GM19372 (cell line): ENCODE measurements around the gene GCLC.
A peak's percentile ranks its signal among the peaks of the same experiment; 100 is the strongest.
"Not testable (repeated sequence)": the region's sequence is repeated elsewhere in the genome, so short reads cannot be mapped to it uniquely, and the experiment has no call there.

ENCODE experiments used
- ATAC-seq: cut with Tn5 transposase; IDR thresholded peaks from one replicate; pipeline ENCODE4 v1.9.1; 2021; ENCODE audit warnings: mild to moderate bottlenecking, low read depth, moderate library complexity; ENCODE audit not compliant: unreplicated experiment

The GCLC gene

DNA sequence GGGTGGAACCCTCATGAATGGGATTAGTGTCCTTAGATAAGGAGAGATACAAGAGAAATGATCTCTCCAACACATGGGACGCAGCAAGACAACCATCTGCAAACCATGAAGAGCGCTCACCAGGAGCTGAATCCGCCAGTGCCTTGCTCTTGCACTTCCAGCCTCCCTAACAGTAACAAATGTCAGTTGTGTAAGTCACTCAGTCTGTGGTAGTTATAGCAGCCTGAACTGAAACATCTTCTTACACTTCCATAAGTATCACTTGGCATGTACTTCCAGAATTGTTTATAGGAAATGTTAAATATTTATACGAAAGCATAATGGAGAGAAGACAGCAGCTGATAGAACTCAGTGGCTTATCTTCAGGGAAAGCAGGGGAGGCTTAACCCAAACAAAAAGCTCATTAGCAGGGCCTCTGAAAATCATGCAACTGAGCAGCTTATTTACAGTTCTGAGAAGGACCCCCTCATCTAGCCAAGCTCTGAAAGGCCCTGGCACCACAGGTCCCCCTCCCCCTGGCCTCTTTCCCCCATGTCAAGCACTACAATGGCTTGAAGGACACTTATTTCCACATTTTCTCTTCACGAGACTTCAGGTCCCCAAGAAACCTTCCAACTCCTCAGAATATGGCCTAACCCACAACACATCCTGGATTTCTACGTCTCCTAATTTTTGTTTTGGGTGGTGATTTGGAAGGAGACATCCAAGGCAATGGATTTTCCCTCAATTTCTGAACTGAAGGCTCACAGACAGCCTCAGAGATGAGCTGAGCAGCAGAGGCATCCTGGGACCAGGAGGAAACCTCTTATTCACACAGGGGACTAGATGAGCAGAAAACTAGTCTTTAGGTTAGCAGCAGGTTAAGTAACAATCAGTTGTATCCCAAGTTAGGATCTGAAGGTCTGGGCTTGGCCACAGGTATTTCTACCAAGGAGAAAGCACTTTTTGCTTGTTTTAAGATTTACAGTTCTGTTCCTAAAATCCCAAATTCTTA lies 49.1 kb downstream of the GCLC start:
- no peak for ATAC-seq

DNA sequence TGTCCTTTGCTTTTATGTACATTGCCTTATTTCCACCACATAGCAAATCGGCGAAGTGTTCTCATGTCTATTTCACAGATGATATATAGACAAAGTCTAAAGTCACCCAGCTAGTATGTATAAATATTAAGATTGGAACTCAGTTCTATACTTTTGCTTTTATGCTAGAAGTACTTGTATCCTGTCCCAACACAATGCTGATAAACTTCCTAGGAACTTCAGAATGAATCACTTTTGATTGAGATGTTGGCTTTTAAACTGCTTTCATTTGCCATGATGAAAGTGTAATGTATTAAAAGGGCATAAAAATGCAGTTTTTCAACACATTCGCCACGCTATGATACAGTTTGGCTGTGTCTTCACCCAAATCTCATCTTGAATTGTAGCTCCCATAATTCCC lies 50.8 kb downstream of the GCLC start:
- ATAC-seq: no peak

DNA sequence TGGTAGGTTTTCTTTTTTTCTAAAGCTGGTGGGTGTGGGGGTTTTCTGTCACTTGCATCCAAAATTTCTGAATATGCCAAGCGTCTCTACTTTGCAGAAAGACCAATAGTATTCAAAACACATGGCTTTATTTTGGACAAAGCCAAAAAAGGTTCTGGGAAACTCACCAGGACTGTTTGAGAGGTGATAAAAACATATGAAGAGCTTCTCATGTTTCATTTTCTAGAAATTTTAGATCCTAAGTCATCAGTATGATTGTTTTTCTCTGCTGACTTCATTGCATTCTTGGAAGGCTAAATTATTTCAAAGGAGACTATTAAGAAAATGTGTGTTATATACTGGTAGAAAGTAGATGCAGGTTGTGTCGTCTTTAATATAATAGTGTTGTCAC lies 51.3 kb downstream of the GCLC start:
- ATAC-seq: no peak

DNA sequence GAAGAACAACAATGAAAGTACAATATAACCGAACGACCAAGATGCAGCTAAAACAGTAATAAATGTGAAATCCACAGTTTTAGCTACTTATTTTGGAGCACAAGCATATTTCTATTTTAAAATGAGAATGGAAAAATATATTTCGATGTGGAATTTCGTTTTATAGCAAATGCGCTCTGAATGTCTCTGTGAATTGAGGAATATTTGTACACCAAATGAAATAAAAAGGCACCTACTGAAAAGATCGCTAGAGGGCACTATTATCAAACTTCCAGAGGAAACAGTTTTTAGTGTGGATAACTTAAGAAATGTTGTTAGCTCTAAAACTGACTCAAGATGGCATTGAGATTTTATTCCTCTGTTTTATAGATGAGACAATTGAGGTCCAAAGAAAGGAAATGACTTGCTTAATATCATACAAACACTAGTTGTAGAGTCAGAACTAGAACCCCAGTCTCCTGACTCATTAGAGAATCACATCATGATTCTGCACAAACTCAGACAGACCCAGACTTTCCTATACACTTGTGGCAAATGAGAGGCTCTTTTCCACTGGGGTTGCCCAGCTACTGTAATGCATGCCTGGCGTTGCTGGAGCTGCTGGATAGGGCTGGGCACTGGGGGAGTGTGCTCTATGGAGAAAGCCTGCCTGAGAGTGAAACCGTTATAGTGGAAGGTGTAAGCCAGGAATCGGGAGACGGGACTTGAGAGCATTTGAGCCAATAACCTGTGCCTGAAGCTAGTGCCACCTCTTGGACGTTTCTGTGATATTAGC lies 51.9 kb downstream of the GCLC start:
- peak; percentile 57 for ATAC-seq

DNA sequence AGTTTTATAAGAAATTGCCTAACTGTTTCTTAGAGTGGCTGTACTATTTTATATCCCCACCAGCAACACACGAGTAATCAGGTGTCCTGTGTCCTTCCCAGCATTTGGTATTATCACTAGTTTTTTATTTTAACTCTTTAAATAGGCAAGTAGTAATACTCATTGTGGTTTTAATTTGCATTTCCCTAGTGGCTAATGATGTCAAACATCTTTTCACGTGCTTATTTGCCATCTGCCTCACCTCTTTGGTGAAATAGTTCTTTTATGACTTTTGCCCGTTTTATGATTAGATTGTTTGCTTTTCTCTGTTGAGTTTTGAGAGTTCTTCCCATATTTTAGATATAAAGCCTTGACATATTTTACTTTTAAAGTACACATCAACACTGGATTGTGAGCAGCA lies 57.8 kb downstream of the GCLC start:
- no peak for ATAC-seq

DNA sequence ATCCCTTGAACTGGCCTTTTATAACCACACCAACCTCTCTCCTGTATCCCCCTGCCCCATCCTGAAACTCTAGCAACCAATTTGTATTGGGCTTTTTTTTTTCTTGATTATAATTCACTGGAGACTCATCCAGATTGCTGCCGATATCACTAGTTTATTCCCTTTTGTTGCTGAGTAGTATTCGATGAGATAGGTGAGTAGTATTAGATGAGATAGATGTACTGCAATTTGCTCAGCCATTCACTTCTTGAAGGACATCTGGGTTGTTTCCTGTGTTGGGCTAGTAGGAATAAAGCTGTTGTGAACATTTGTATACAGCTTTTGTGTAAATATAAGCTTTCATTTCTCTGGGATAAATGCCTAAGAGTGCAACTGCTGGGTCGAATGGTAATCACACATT lies 58.2 kb downstream of the GCLC start:
- no peak for ATAC-seq

DNA sequence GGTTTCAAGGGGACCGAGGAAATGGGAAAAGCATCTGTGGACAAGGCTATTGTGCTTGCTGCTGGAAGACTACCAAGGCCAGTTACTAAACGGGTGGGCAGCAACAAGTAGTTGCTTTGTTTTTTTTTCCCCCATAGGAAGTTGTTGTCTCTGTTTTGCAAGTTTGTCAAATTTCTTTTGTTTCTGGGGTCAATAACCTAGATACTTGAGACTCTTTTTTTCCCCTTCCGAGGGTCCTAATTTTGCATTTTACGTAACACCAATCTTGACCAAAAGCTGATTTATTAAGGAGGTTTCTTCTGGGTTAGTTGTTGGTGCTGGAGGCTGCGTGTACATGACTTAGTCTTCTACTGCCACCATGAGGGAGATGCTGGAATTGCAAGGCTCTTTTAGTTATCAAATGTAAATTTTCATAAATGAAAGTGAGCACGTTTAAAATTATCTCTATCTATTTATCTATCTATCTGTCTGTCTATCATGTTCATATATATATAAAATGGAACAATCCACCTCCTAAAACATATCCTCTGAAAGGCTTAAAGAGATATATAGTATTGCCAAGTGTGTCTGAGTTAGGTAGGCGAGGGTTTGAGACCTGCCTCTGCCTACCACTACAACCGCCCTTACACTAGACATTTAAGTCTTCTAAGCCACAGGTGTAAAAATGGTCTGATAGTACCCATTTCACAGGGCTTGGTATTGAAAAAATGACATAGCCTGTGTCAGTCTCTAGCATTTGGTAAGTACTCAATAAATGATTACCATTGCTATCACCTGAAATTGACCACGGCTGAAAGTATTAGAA lies 60.2 kb downstream of the GCLC start:
- ATAC-seq: no peak

DNA sequence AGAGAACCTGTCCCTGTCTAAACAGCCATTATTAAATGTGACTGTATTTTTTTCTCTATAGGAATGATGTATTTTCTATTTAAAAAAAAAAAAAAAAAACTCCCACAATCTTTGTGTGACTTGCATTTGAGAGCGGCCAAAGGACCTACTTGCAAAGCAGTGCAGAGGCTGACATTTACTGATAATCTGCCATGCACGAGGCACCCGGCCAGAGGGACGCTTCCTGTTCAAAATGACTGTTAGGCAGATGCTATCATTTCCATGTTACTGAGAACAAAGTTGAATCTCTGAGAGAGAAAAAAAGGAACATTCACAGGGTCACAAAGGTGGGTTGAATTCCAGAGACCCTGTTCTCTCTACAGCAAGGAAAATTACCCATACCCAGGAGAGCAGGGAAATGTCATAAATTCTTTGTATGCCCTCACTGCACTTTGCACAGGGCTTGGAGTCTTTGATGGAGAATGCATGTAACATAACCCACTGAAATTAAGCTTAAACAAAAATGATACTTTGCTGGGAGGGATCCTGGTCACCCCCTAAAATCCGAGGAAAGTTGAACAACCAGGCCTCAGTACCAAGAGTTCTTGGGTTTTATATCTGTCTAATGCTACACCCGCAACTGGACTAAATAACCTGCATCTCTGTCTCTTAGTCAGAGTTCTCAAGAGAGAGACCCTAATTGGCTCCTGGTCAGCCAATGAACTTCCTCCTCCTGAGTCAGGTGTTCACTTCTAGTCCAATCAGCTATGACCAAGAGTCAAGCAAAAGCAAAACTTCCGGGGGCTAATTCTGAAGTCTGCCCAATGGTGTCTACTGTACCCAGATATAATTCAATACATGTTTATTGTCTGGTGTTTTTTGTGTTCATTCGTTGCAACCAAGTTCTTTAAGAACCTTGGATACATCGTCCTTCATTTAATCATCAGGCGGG lies 61.2 kb downstream of the GCLC start:
- ATAC-seq: no peak

DNA sequence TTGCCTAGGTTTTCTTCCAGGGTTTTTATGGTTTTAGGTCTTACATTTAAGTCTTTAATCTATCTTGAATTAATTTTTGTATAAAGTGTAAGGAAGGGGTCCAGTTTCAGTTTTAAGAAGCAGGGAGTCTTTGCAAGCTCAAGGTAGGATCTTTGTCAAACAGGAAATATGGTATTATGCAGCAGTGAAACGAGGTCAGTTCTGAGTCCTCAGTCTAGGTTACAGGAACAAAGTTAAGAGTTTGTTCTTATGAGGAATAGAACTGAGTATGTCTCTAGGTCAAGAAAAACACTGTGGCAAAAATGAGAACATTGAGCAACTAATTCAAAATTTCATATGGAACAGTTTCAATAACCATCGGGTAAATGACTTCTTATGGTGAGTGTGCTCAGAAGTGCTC lies 63.6 kb downstream of the GCLC start:
- ATAC-seq: no peak

DNA sequence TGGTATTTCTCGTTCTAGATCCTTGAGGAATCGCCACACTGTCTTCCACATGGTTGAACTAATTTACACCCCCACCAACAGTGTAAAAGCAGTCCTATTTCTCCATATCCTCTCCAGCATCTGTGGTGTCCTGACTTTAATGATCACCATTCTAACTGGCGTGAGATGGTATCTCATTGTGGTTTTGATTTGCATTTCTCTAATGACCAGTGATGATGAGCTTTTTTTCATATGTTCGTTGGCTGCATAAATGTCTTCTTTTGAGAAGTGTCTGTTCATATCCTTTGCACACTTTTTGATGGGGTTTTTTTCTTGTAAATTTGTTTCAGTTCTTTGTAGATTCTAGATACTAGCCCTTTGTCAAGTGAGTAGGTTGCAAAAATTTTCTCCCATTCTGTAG lies 64.1 kb downstream of the GCLC start:
- not testable (repeated sequence) for ATAC-seq

DNA sequence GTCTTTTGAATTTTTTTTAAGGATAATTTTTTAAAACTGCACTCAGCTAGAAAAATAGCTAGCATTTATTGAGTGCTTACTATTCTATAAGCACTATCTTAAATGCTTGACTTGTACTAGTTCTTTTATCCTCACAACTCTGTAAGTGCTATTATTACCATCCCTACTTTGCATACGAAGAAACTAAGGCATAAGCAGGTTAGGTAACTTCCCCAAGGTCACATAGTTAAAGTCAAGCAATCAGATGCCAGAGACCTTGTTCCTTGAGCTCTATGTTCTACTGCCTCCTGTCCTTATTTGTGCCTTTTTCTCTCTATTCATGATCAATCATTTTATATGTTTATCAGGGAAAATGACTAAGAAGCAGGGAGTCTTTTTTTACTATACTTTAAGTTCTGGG lies 65.0 kb downstream of the GCLC start:
- ATAC-seq: no peak

DNA sequence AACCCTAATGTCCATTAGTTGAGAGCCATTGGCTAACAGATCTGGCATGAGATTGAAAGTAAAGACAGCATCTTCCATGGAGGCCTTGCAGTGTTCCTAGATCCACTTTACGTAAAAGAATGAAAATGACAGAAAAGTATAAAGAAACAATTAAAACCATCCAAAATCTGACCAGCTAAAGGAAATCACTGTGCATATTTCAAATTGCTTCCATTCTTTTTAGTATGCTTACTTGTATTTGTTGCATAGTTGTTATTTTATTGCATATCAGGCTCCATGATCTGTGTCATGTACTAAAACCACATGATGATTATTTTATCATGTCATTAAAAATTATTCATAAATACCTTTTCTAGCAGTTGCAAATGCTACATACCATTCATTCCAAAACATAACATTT lies 67.9 kb downstream of the GCLC start:
- no peak for ATAC-seq

DNA sequence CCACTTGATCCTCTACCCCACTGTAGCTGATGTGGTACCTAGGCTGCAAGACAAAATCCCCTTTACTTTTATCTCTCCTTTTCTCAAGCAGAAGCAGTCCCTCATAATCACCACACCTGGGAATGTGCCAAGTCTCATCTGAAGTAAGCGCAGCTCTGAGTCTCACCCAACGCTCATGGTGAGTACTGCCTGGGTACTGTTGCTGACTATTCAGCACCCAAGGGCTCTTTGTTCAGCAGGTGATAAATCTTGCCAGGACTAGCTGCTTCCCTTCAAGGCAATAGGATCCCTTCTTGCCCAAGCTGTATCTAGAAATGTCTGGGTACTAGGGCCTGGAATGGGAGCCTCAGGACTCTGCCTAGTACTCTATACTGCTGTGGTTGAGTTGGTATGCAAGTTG lies 70.9 kb downstream of the GCLC start:
- ATAC-seq: no peak

DNA sequence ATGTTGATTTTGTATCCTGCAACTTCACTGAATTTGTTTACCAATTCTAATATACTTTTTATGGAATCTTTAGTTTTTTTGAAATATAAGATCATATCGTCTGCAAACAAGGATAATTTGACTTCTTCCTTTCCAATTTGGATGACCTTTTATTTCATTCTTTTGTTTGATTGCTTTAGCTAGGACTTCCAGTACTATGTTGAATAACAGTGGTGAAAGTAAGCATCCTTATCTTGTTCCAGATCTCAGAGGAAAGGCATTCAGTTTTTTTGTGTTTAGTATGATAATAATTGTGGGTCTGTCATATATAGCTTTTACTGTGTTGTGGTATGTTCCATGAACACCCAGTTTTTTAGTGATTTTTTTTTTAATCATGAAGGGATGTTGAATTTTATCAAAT lies 75.7 kb downstream of the GCLC start:
- no peak for ATAC-seq

DNA sequence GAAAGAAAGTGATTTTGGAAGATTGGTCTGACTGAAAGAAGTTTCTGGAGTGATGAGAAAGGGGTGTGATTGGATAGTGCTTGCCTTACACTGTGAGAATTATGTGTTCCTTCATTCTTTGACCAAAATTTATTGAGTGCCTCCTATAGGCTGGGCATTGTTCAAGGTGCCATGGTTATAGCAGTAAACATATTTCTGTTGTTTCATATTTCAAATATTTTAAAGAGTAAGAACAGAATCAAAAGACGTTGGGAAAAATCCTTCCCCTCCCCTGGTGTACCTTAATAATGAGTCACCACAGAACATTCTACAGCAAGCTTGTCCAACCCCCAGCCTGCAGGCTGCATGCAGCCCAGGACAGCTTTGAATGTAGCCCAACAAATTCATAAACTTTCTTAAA lies 78.6 kb downstream of the GCLC start:
- ATAC-seq: no peak

DNA sequence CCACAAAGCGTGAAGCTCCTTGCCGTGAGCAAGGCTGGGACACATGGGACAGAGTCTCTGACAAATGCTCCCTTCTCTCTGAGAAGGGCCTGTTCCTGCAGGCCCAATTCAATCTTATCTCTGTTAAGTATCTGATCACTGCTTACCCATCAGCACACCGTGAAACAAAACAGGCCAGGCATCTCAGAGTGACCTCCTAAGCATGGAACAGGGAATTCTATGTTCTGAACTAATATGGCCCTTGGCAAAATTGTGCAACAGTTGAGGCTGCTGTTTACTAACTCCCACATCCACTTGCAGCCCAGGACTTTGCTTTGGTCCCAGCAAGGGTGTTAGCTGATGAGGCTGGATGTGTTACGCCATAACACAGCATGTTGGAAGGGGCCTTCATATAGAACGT lies 79.2 kb downstream of the GCLC start:
- ATAC-seq: no peak

DNA sequence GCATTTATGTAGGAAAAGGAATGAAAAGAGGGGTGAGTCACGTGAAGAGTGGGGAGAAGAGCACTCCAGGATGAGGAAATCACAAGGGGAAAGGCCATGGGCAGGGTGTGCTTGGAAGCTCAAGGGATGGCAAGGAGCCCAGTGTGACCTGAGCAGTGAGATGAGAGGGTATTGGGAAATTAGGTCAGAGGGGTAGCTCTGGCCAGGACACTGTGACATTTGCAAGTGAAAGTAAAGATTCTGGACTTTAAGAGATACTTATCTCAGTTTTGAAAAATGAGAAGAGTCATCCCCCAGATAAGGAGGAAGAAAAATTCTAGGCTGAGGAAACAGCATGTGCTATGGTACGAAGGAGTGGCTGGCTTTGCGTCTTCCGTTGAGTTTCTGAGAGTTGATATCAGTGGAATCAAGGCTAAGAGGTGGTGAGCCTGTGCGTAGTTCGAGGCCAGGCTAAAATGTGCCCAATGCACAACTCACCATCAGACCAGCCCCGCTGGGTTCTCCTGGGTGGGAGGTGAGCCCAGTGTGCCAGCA lies 79.9 kb downstream of the GCLC start:
- no peak for ATAC-seq

DNA sequence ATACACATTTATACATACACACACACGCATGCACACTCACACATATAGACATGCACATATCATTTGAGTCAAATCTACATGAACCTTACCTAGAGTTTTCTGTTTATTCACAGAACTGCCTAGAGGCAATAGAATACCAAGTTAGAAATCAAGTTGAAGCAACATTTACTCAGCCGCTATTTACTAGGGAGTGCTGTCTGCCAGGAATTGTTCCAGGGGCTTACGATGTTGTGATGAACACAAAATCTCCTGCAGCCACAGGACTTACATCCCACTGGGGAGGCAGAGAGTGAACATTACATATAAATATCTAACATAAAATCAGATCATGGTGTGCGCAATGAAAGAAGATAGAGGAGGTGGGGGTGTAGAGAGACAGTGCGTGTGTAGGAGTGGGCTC lies 80.4 kb downstream of the GCLC start:
- ATAC-seq: no peak

DNA sequence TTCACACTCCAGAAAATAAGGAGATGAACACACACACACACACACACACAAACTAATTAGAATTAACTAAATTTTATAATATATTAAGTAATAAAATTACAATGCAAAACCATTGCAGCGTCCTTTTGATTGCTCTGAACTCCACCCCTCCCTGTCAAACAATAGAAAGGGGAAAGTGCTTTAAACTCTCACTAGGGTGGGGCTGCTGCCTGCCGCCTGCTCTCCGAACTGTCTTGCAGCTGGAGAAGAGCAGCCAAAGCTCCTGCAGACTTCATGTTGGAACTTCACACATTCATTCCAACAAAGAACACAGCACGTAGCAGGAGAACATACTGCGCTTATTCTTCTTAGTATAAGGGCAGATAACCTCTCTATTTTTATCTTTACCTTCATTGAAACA lies 83.2 kb downstream of the GCLC start:
- ATAC-seq: no peak
